Thyroid gland (tissue), 4 donors: ENCODE data around the gene APOBR. TPM values are rescaled to one million over a fixed set of nuclear protein-coding genes. Genes with fewer than 3 reads are reported as not detected.

ENCODE experiments used
- DNase-seq, 2 donors: peaks; one replicate each; pipeline ENCODE4 v3.0.0-alpha.2; 2019
- H3K27ac ChIP-seq, 3 donors: fragments of 200-600 bp; sonication (generic); 1 replicate in 2 of 3; 2 replicates in 1 of 3; pipeline ENCODE4 v1.5.1; 2016 to 2019; ENCODE audit warnings: mild to moderate bottlenecking in 1 of 3, moderate library complexity in 1 of 3
- H3K27me3 ChIP-seq: fragments of 200-600 bp; sonication (generic); one replicate; pipeline ENCODE4 v1.5.1; 2019
- H3K36me3 ChIP-seq, 2 donors: fragments of 200-600 bp; sonication (generic); one replicate each; pipeline ENCODE4 v1.5.1; 2016 to 2019
- H3K4me1 ChIP-seq, 2 donors: fragments of 200-600 bp; sonication (generic); one replicate each; pipeline ENCODE4 v1.5.1; 2017 to 2019
- H3K4me3 ChIP-seq, 3 donors: fragments of 200-600 bp; sonication (generic); replicated peaks in 1 of 3; 1 replicate in 2 of 3; 2 replicates in 1 of 3; pipeline ENCODE4 v1.5.1; 2016; ENCODE audit warnings: mild to moderate bottlenecking in 1 of 3
- H3K9me3 ChIP-seq: fragments of 200-600 bp; sonication (generic); one replicate; pipeline ENCODE4 v1.5.1; 2017
- POLR2A ChIP-seq, 2 donors: fragments of 450-650 bp; IDR thresholded peaks; one replicate each; pipeline ENCODE4 v1.6.1; 2017; ENCODE audit warnings: antibody characterized with exemption in 2 of 2, mild to moderate bottlenecking in 2 of 2, moderate library complexity in 1 of 2
- WGBS, 2 donors: methylation state at CpG; one replicate each; pipeline ENCODE4 v1.1.5; 2017; 5-methylcytosine and 5-hydroxymethylcytosine counted together
- intact Hi-C: fragments of 100-400 bp; cut with DNase I; formaldehyde crosslinking; loops from one replicate; pipeline ENCODE4 v1.15.1; 2023
- total RNA-seq, 4 donors: library from RNA; depleted of rRNA; stranded (reverse); fragments of >200 nt; gene quantifications; one replicate each; pipeline ENCODE4 v1.2.3, GENCODE V29; 2016
- TF ChIP-seq, protein P1 (sequence below), 6 experiments: fragments of 200-600 bp in 3 of 6; fragments of 450-650 bp in 3 of 6; sonication (generic) in 3 of 6; IDR thresholded peaks; one replicate each; pipeline ENCODE4 v1.5.1; 2016 to 2019; ENCODE audit warnings: antibody characterized with exemption in 6 of 6, mild to moderate bottlenecking in 2 of 6, inconsistent platforms in 1 of 6, moderate library complexity in 1 of 6

The APOBR gene
- total RNA-seq, 4 donors from 2014 or later = 0.42 to 1.1 (median 0.78) TPM

- H3K4me3 ChIP-seq = no peak overlapping the region
- intact Hi-C loops = no loop called here
- peaks cover 22 to 44% of the 10 kb centered on the region in 2 donors for H3K4me1 ChIP-seq
- H3K36me3 ChIP-seq = no peaks in the 10 kb centered on the region
- H3K9me3 ChIP-seq = no peaks in the 10 kb centered on the region
- WGBS, 2 donors = 67 to 69% methylated on average over 14 of the region's 14 CpGs
- H3K27ac ChIP-seq = peak overlapping the region; percentile 78 to 91 (median 80)
- DNase-seq = peak; percentile 56 to 60
- TF ChIP-seq, protein P1, sequence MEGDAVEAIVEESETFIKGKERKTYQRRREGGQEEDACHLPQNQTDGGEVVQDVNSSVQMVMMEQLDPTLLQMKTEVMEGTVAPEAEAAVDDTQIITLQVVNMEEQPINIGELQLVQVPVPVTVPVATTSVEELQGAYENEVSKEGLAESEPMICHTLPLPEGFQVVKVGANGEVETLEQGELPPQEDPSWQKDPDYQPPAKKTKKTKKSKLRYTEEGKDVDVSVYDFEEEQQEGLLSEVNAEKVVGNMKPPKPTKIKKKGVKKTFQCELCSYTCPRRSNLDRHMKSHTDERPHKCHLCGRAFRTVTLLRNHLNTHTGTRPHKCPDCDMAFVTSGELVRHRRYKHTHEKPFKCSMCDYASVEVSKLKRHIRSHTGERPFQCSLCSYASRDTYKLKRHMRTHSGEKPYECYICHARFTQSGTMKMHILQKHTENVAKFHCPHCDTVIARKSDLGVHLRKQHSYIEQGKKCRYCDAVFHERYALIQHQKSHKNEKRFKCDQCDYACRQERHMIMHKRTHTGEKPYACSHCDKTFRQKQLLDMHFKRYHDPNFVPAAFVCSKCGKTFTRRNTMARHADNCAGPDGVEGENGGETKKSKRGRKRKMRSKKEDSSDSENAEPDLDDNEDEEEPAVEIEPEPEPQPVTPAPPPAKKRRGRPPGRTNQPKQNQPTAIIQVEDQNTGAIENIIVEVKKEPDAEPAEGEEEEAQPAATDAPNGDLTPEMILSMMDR (IDR thresholded peaks at IDR 0.05) = no peak
- TF ChIP-seq POLR2A (IDR thresholded peaks at IDR 0.05) = no peak
- H3K27me3 ChIP-seq = no peaks in the 10 kb centered on the region
Observed at GRCh38 chr16:28505489-28506137, 11.2 kb downstream of the APOBR start.

DNA sequence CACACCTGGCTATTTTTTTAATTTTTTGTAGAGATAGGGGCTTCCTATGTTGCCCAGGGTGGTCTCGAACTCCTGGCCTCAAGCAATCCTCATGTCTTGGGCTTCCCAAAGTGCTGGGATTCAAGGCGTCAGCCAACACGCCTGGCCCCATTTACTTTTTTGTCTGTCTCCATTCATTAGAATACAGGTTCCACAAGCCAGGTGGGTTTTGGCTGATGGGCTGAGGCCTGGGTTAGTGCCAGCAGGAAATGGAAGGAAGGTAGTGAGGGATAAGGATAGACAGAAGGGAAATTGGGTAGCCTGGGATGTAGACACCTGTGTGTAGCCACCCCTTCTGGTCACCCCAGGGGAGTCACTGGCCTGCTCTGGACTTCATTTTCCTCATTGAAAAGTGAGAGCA, 16.6 kb downstream of the APOBR start:
- H3K9me3 ChIP-seq = no peaks in the 10 kb centered on the region
- H3K27ac ChIP-seq = no peak overlapping the region
- intact Hi-C loops = no loop called here
- H3K4me3 ChIP-seq = no peak overlapping the region
- DNase-seq = no peak
- TF ChIP-seq, protein P1 (IDR thresholded peaks at IDR 0.05) = no peak
- TF ChIP-seq POLR2A (IDR thresholded peaks at IDR 0.05) = no peak
- H3K36me3 ChIP-seq = no peaks in the 10 kb centered on the region
- no peaks in the 10 kb centered on the region for H3K27me3 ChIP-seq
- 97% methylated on average over 3 of the region's 3 CpGs for WGBS, 2 donors
- H3K4me1 ChIP-seq = peaks cover 5 to 20% of the 10 kb centered on the region in 2 donors

- DNase-seq = peak; percentile 38 to 42
- WGBS, 2 donors = 88 to 89% methylated on average over 11 to 21 of the region's 21 CpGs
- no peaks in the 10 kb centered on the region for H3K27me3 ChIP-seq
- H3K4me1 ChIP-seq = peaks cover 4 to 13% of the 10 kb centered on the region in 2 donors
- no peaks in the 10 kb centered on the region for H3K36me3 ChIP-seq
- no peak overlapping the region for H3K27ac ChIP-seq
- TF ChIP-seq, protein P1 (IDR thresholded peaks at IDR 0.05) = no peak
- no peak for TF ChIP-seq POLR2A (IDR thresholded peaks at IDR 0.05)
- no peaks in the 10 kb centered on the region for H3K9me3 ChIP-seq
- no peak overlapping the region for H3K4me3 ChIP-seq
- intact Hi-C loops = no loop called here
Observed at GRCh38 chr16:28511801-28512789, 17.7 kb downstream of the APOBR start.

DNA sequence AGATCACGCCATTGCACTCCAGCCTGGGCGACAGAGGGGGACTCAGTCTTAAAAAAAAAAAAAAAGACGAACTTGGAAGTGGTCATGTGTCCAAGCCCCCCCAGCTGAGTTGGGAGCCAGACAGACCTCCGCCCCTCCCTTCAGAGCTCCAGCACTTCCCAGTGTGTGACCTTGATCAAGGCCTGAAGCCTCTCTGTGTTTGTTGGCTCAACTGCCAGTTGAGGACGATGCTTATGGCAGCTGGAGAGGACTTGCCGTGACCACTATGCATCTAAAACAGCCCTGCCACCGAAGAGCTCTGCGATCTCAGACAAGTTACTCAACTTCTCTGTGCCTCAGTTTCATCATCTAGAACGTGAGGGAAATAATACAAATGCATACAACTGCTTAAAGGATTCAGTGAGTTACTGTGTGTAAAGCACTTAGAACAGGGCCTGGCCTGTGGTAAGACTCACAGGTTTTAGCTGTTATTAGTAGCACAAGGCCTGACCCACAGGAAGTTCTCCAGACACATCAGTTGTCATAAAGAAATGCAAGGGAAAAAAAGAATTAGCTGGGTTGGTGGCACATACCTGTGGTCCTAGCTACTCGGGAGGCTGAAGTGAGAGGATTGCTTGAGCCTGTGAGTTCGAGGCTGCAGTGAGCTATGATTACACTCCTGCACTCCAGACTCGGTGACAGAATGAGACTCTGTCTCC, 19.2 kb downstream of the APOBR start:
- Histone ChIP-seq H3K27me3 (no peaks in the 10 kb centered on the region), H3K4me1 (no peaks in the 10 kb centered on the region), H3K27ac (no peak overlapping the region), H3K4me3 (no peak overlapping the region), H3K9me3 (no peaks in the 10 kb centered on the region), H3K36me3 (no peaks in the 10 kb centered on the region)
- no peak for DNase-seq
- 74 to 83% methylated on average over 10 to 12 of the region's 12 CpGs for WGBS, 2 donors
- intact Hi-C loops = no loop called here
- no peak for TF ChIP-seq POLR2A (IDR thresholded peaks at IDR 0.05)
- TF ChIP-seq, protein P1 (IDR thresholded peaks at IDR 0.05) = no peak
